ENCODE data around the gene PCDH9.

Gene PCDH9

DNA sequence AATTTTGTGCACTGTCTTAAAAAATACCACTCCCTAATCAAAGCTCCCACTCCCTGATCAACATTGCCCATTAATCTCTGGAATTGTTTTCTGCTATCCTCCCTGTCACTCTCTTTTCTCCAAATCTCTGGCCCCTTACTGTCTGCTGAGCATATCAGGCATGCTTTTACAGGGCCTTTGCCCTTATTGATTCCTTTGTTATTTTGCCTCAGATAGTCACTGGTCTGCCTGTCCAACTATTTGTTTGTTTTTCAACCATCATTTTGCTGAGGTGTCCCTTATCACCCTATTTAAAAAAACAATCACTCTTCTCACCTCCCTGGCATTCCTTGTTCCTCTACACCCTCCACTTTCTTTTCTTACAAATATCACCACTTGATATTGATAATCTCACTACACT lies 153.0 kb downstream of the PCDH9 start:
- Histone ChIP-seq H3K4me3 (ENCODE audit: low read depth, low read length) (no peak overlapping the region), H3K36me3 (replicated peaks) (no peaks in the 10 kb centered on the region), H3K27me3 (replicated peaks) (no peaks in the 10 kb centered on the region), H3K27ac (no peak overlapping the region)
- TF ChIP-seq CTCF (IDR thresholded peaks at IDR 0.05; ENCODE audit: low read depth, low read length, missing control alignments): no peak
- no peak for DNase-seq
- in situ Hi-C loops (cut with HindIII; ENCODE audit: low pct_ligation_motif_present, low sequenced_read_pairs): no loop called here

DNA sequence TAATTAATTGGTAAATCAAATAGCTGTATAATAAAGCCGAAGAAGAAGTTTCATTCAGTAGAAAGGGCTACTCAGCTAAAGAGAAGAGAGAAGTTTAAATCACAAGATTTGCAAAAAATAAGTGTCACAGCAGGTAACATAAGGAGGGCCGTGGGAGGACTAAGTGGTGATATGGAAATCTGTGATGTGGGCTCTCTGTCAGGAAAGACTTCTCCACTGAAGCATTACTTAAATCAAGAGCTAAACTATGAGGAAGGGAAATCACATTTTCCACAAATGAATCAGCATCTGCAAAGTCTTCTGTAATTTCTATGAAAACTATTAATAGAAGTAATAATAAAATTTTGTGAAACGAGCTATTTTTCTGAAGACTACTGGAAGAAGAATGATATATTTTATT lies 153.8 kb downstream of the PCDH9 start:
- Histone ChIP-seq H3K27me3 (replicated peaks) (no peaks in the 10 kb centered on the region), H3K36me3 (replicated peaks) (no peaks in the 10 kb centered on the region), H3K4me3 (ENCODE audit: low read depth, low read length) (no peak overlapping the region), H3K27ac (no peak overlapping the region)
- in situ Hi-C loops (cut with HindIII; ENCODE audit: low pct_ligation_motif_present, low sequenced_read_pairs): no loop called here
- DNase-seq: no peak
- TF ChIP-seq CTCF (IDR thresholded peaks at IDR 0.05; ENCODE audit: low read depth, low read length, missing control alignments): no peak

DNA sequence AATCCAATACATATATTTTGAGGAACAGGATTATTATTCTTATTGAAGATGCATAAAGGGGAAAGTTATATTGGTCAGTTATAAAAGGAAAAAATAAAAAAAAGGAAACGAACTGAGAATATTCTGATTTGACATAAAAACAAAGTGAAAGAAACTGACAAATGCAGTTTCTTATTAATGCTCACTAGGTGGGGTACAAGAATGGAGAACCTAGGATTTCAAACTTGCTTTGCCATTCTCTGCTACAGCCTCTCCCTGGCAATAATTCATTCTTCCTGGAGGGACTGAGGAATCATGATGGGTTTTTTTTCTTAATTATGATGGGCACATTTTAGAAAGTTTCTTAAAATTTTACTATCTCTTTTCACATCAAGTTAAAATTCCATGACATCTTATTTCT lies 154.9 kb downstream of the PCDH9 start:
- peak; percentile 25 for TF ChIP-seq CTCF (IDR thresholded peaks at IDR 0.05; ENCODE audit: low read depth, low read length, missing control alignments)
- no peak overlapping the region for H3K27ac ChIP-seq
- no peak for DNase-seq
- in situ Hi-C loops (cut with HindIII; ENCODE audit: low pct_ligation_motif_present, low sequenced_read_pairs): no loop called here
- no peaks in the 10 kb centered on the region for H3K36me3 ChIP-seq (replicated peaks)
- H3K27me3 ChIP-seq (replicated peaks): no peaks in the 10 kb centered on the region
- H3K4me3 ChIP-seq (ENCODE audit: low read depth, low read length): no peak overlapping the region

- in situ Hi-C loops (cut with HindIII; ENCODE audit: low pct_ligation_motif_present, low sequenced_read_pairs): no loop called here
- no peak for DNase-seq
- H3K36me3 ChIP-seq (replicated peaks): no peaks in the 10 kb centered on the region
- no peaks in the 10 kb centered on the region for H3K27me3 ChIP-seq (replicated peaks)
- no peak for TF ChIP-seq CTCF (IDR thresholded peaks at IDR 0.05; ENCODE audit: low read depth, low read length, missing control alignments)
- no peak overlapping the region for H3K27ac ChIP-seq
- no peak overlapping the region for H3K4me3 ChIP-seq (ENCODE audit: low read depth, low read length)
Observed at GRCh38 chr13:67071918-67072598, 158.1 kb downstream of the PCDH9 start.

GRCh38 chr13:67070306-67070705 lies 159.8 kb downstream of the PCDH9 start:
- in situ Hi-C loops (cut with HindIII; ENCODE audit: low pct_ligation_motif_present, low sequenced_read_pairs): no loop called here
- no peak for DNase-seq
- Histone ChIP-seq H3K36me3 (replicated peaks) (no peaks in the 10 kb centered on the region), H3K27me3 (replicated peaks) (no peaks in the 10 kb centered on the region), H3K4me3 (ENCODE audit: low read depth, low read length) (no peak overlapping the region), H3K27ac (no peak overlapping the region)
- TF ChIP-seq CTCF (IDR thresholded peaks at IDR 0.05; ENCODE audit: low read depth, low read length, missing control alignments): no peak

Data from brain microvascular endothelial cell (primary cell).